ENCODE measurements around the gene TRMU.
"Not testable (repeated sequence)": the region's sequence is repeated elsewhere in the genome, so short reads cannot be mapped to it uniquely, and the experiment has no call there.

The TRMU gene

GRCh38 chr22:46300491-46300890 lies 35.0 kb upstream of the TRMU start:
- DNase-seq, result no peak

DNA sequence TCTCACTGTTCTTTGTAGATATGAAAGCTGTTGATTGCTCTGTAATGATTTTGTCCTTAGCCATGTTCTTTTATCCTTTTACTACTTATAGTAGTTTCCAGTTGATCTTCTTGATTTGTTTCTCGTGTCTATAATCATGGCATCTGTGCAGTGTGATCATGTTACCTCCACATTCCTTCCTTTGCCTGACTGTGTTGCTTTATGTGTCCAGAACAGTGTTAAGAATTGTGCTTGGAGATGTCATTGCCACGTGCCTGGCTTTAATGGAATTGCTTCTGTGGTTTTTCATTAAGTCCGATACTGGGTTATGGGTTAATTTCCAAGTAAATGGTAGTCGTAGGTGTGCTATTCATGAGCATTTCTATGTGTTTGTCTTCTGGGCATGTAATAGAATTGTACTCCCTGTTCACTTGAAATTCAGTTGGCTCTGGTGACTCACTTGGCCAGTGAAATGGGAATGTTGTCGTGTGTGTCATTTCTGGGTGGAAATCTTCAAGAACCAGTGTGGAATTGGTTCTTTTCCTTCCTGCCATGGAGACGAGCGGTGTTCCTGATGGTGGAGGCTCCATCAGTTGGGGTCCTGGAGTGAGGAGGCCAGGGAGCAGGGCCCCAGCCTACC lies 32.1 kb upstream of the TRMU start:
- no peak for DNase-seq

GRCh38 chr22:46308283-46308988 lies 27.1 kb upstream of the TRMU start:
- DNase-seq, result no peak

DNA sequence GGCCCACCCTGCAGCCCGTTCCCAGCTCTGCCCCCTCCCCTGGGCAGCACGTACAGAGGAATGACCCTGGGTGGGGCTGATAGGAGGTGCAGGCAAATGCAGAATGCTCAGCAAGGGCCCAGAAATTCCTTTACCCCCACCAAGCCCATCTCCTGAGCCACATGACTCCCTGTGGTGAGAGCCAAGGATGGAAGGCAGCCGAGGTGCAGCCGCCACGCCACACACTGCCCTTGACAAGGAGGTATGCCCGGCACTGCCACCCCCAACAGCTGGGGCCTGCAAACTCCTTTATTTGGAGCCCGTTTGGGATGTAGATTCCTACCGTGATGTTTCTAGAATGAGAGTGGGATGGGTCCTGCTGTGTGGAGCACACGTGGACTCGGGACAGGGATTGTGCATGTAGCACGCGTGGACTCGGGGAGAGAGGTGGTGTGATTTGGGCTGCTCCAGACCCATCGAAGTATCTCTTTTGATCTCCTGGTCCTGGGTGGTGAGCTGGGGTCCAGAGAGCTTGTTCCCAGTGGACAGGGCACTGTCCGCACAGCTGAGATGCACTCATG lies 25.9 kb upstream of the TRMU start:
- DNase-seq, result no peak

DNA sequence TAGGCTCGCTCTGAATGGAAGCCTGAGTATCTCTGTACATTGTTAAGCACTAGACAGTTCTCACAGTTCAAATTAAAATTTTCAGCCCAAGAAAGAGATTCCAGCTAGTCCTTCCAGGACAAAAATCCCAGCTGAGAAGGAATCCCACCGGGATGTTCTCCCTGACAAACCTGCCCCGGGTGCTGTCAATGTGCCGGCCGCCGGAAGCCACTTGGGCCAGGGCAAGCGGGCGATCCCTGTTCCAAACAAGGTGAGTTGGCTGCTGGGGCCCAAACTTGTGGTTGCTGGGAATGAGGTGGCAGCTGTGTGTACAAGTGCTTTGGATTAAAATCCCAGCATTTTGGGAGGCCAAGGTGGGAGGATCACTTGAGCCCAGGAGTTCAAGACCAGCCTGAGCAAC lies 23.5 kb upstream of the TRMU start:
- no peak for DNase-seq

GRCh38 chr22:46312848-46313247 lies 22.7 kb upstream of the TRMU start:
- not testable (repeated sequence) for DNase-seq

DNA sequence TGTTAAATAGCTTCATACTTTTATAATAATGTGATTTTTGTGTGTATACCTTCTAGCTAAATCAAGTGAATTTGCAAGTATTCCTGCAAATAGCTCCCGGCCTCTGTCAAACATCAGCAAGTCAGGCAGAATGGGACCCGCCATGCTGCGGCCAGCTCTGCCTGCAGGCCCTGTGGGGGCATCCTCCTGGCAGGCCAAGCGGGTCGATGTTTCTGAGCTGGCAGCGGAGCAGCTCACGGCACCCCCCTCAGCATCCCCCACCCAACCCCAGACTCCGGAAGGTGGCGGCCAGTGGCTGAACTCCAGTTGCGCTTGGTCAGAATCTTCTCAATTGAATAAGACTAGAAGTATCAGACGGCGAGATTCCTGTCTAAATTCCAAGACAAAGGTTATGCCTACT lies 19.5 kb upstream of the TRMU start:
- DNase-seq, result no peak

DNA sequence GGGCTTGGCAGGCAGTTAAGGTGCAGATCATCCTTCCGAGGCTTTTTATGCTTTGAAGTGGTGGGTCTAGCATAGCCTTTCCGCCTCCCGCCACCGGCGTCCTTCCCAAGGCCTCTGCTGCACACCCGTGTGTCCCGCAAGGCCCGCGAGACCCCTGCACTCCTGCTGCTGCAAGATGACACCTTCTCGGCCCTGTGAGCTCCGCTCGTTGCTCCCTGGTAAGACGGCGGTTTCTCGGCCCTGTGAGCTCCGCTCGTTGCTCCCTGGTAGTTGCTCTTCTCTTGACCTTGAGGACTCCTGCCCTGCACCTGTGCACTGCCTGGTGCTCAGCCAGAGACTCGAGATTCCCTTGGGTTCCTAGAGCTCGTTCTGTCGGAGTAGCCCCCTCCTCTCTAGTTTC lies 17.9 kb upstream of the TRMU start:
- DNase-seq, result no peak

- no peak for DNase-seq
Observed at GRCh38 chr22:46318576-46318975, 16.9 kb upstream of the TRMU start.

GRCh38 chr22:46319319-46319718 lies 16.2 kb upstream of the TRMU start:
- DNase-seq, result no peak

- no peak for DNase-seq
Observed at GRCh38 chr22:46320166-46320710, 15.3 kb upstream of the TRMU start.

DNA sequence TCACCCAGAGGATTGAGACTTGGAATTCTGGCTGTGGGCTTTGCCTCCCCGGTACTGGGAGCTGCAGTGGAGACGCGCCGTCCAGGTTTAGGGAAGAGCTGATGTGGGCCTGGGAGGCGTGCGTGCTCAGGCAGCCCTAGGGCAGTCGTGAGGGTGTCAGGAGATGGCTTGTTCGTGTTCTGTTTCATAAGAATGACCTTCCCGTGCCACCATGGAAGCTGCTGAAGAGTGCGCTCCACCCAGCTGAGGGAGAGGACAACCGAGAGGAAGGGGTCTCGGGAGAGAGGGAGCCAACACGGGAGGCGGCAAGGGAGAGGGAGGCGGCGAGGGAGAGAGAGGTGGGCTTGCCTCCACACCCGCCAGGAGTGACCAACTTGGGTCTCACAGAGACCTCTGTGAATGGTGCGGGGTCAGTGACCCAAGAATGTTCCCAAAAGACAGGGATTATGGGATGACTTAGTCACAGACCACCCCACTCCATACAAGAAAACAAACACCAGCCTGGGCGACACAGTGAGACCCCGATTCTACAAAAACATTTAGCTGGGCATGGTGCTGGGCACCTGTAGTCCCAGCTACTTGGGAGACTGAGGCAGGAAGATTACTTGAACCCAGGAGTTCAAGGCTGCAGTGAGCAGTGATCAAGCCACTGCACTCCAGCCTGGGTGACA lies 14.7 kb upstream of the TRMU start:
- DNase-seq, result no peak

DNA sequence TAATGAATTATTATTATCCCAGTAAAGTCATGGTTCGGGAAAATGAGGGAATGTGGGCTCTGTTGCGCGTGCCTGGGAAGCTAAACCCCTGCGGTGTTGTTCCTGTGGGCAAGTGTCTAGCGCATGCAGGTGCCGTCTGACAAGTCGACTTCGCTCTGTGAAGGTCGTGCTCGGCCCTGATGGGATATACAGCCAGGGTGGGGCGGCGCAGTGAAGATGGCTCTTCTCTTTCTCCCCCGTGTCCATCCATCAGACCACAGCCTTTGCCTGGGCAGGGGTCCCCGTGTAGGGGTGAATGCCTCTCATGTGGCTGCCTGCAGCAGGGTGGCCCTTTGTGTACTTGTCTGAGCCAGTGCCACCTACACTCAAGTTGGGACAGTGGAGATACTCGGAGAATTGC lies 12.8 kb upstream of the TRMU start:
- DNase-seq, result no peak

GRCh38 chr22:46323162-46323561 lies 12.4 kb upstream of the TRMU start:
- DNase-seq, result no peak

GRCh38 chr22:46326066-46326680 lies 9.3 kb upstream of the TRMU start:
- DNase-seq, result no peak

DNA sequence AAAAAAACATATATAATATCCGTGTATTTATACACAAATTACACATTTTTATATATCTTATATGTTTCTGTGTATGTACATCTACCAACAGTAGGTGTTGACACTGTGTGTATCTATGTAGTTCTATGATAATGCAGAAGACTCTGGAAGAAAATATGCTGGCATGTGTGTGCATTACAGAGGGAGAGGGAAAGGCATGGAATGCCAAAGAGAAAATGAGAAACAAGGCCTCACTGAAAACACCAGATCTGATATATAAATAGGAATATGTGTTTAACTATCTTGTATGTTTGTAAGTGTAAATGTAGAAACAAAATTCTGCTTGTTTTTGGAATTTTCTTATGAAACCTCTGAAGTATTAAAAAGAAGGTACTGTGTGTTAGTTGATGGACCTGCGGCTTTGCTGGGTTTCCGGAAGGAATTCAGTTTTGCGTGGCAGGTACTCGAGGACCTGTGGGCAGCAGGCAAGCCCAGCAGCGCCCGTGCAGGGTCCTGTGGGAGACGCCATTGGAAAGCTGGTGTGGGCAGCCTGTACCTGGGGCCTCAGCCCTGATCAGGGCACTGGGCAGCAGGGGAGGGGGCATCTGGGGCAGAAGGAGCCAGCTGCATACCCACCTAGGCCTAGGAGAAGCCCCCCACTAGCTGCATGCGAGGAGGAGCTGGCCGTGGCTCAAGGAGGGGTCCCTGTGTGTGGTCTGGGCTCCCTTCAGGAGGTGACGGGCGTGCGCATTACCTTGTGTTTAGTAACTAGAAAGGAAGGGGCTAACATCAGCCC lies 7.6 kb upstream of the TRMU start:
- DNase-seq, result no peak

GRCh38 chr22:46328797-46329196 lies 6.7 kb upstream of the TRMU start:
- DNase-seq, result no peak

GRCh38 chr22:46329616-46330015 lies 5.9 kb upstream of the TRMU start:
- no peak for DNase-seq

DNA sequence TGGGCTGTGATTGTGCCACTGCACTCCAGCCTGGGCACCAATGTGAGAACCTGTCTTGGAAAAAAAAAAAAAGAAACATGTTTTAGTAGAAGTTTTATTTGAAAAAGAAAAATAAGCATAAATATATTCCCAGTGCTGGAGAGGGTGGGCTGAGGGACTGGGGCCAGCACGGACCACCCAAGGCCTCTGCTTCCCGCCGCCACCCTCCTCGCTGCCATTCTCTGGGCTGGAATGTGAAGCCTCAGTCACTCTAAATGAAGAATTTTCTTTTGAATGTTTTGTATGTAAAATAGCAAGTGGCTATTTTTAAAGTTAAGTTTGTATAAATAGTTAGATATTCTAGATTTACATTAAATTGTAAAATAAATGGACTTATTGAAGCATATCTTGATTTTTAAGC lies 5.1 kb upstream of the TRMU start:
- no peak for DNase-seq

- DNase-seq, result no peak
Observed at GRCh38 chr22:46331496-46331895, 4.0 kb upstream of the TRMU start.

GRCh38 chr22:46336119-46337078 lies 885 bp downstream of the TRMU start:
- peak; percentile 45 for DNase-seq

All from activated CD4-positive, alpha-beta T cell treated with anti-CD3 and anti-CD28 coated beads for 48 hours (primary cell).